Activated CD4-positive, alpha-beta T cell treated with anti-CD3 and anti-CD28 coated beads, Interleukin-2, amount 50 U/mL, for 1 hour (primary cell): ENCODE data around the gene FMN2.
"Not testable (repeated sequence)": the region's sequence is repeated elsewhere in the genome, so short reads cannot be mapped to it uniquely, and the experiment has no call there.

Experiments
- DNase-seq: peaks from one replicate; pipeline ENCODE4 v3.0.0-alpha.2; 2020

FMN2 gene

DNA sequence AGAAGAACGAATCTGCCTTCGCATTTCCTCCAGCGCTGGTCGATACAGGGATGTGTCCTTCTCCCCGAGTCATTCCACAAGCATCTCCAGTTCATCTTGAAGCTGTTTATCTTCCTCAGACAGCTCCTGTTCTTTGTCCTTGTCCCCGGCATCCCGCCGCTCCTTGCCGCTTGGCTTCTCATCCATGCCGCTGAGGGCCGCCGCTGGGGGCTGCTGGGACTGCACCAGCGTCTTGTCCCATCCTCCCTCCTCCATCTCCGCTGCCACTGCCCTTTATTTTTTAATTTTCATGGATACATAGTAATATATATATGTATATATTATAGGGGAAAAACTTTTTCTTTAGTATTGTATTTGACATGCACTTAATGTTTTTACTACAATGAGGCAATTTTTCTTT, 53.4 kb downstream of the FMN2 start:
- DNase-seq: no peak

- no peak for DNase-seq
Measured at GRCh38 chr1:240148333-240148732, 56.6 kb downstream of the FMN2 start.

DNA sequence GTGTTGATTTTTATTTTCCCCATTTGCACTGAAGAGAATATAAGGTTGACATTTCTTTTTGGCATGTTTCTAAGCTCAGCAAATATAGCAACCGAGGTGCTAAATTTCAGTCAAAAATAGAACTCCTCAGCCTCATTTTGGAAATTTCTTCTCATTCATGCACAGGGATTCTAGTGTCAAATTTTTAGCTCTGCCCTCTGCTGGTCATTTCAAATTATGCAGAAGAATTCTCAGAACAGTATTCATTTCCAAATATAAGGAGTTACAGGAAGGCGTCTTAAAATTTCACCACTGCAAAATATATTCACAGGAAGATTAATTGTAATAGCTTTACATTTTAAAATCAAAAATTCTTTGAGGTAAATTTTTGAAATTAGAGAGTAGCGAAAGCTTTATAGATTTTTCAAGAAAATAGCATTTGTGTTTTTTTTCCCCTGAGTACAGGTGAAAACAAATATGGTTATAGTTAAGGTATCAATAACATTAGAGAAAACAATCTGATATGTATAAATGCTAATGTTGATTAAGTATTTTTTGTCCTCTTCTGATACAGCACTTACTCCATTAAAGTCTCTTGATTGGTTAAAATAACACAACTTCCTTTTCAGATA, 57.9 kb downstream of the FMN2 start:
- no peak for DNase-seq

DNA sequence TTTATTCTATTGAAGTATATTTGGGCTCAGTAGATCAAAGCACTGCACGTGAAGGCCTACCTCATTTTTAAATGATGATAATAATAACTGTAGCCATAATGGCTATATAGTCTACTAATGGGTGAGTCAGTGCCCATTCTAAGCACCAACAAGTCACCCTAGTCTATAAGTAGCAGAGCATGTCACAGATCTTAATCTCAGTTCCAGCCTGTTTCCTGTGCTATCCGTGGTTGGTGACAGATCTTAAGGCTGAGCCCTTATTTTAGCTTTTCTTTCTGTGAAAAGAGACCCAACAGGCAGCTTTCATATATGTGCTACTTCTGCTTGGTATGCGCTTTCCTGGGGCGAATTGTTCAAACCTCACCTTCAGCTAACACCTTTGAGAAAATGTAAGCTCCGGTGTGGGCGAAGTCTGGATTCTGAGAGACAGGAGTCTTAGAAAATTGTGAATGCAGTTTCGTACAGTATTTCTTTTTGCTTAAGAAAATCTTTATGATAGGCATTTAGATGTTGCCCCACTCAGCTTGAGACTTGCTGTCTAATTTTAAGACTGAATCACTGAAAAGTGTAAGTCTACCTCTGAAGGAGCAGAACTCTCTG, 59.6 kb downstream of the FMN2 start:
- no peak for DNase-seq

DNA sequence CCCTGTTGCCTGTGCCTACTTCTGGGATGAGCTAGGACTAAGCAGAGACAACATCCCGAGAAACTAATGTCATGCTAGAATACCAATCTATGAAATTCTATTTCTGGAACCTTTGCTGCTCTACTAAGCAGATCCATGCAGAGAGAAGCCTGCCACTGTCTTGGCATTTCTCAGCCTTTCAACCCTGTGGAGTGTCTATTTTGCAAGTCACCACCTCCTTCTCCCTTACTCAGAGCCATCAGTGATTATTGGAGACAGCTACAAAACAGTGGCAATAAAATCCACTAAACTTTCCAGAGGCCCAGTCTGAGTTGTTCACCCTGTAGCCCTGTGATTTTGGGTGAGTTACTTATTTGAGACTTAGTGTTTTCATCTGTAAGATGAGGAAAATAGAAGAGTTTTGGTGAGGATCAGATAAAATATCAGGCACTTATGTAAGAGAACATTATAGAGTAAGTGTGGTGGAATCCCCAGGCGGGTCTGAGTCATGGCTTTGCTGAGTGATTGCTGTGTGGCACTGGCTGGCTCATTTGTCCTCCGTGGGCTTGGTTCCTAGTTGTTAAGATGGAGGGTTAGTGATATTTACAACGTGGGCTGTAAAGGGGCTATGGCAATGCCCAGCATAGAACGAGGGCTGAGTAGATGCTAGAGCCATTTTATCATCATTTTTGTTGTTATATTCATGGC, 61.1 kb downstream of the FMN2 start:
- DNase-seq: no peak

DNA sequence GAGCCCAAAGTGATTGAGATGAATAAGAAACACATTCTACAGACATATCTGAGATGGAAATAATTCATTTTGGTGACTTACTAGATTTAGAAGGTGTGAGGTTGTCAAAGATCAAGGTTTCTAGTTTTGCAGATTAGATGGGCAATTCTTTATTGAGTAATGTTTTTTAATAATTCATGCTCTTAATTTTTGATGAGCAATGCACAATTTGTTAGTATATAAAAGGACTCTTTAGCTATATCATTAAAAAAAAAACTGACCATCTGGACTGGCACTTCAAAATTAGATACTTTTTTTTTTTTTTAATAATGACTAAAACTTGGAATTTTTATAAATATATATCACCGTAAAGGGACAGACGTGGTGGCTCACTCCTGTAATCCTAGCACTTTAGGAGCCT, 63.9 kb downstream of the FMN2 start:
- no peak for DNase-seq

DNA sequence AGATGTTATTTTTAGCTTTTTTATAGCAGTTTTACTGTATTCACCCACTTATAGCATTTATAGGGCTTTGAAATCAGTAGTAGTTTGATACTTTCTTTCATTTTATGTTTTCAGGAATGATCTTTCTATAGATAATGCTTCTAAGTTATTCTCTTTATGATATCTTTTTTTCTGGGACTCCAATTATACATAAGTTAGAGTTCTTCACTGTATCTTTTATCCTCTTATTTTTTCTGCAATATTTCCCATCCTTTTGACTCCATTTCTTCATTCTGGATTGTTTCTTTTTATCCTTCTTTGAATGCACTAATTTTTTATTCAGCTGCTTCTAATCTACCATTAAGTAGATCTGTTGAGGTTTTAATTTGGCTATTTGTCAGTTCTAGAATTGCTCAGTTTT, 73.1 kb downstream of the FMN2 start:
- no peak for DNase-seq

- DNase-seq: no peak
Measured at GRCh38 chr1:240169188-240169587, 77.5 kb downstream of the FMN2 start.

DNA sequence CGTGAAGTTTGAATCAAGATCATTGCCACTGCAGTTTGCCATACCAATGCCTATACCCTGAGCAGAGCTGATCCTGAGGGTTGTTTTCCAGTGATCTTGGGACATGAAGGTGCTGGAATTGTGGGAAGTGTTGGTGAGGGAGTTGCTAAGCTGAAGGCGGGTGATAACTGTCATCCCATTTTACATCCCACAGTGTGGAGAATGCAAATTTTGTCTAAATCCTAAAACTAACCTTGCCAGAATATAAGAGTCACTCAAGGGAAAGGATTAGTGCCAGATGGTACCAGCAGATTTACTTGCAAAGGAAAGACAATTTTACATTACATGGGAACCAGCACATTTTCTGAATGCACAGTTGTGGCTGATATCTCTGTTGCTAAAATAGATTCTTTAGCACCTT, 78.6 kb downstream of the FMN2 start:
- no peak for DNase-seq

- no peak for DNase-seq
Measured at GRCh38 chr1:240170806-240171205, 79.1 kb downstream of the FMN2 start.

DNA sequence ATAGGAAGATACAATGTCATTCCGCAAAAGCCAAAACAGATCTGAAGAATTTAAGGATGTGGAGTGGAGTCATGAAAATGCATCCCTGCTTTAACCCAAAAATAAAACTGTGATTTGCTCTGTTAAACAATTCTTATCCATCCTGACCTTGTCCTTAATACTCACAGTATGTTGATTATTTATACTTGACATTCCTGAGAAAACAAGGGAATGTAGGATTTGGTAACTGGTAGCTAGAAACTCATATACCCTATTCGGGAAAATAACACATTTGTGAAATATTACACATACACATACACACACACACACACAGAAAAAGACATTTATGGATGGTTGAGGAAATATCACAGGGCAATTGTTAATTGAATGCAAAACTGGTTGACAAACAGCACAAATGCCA, 80.2 kb downstream of the FMN2 start:
- no peak for DNase-seq

DNA sequence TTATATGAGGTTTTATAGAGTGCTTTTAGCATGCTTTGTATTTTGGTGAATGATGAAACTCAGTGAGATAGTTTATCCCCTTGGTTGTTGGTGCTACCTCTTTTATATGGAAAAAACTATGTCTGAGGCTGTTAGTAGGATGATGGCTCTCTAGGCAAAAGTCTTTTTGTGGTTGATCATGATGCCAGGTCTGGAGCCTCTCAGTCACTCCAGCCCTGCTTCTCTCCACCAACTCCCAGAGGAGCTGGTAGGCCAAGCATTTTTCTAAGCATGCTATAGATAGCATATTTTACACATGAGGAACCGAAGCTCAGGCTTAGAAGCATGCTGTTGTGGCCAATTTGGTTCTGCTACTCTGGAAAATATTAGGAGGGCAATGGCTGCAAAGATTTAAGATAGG, 82.2 kb downstream of the FMN2 start:
- DNase-seq: no peak

GRCh38 chr1:240174734-240175133, 83.1 kb downstream of the FMN2 start:
- no peak for DNase-seq

DNA sequence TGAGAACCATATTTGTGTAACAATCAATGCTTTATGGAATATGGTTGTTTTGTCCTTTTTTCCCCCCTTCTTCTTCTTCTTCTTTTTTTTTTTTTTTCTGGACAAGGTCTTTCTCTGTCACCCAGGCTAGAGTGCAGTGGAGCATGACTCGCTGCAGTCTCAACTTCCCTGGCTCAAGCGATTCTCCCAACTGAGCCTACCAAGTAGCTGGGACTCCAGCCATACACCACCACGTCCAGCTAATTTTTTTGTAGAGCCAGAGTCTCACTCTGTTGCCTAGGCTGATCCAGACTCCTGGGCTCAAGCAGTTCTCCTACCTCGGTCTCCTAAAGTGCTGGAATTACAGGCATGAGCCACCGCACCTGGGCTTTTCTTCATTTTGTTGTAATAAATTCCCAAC, 86.7 kb downstream of the FMN2 start:
- DNase-seq: no peak

- not testable (repeated sequence) for DNase-seq
Measured at GRCh38 chr1:240184682-240185081, 93.0 kb downstream of the FMN2 start.

- no peak for DNase-seq
Measured at GRCh38 chr1:240188139-240188538, 96.5 kb downstream of the FMN2 start.

DNA sequence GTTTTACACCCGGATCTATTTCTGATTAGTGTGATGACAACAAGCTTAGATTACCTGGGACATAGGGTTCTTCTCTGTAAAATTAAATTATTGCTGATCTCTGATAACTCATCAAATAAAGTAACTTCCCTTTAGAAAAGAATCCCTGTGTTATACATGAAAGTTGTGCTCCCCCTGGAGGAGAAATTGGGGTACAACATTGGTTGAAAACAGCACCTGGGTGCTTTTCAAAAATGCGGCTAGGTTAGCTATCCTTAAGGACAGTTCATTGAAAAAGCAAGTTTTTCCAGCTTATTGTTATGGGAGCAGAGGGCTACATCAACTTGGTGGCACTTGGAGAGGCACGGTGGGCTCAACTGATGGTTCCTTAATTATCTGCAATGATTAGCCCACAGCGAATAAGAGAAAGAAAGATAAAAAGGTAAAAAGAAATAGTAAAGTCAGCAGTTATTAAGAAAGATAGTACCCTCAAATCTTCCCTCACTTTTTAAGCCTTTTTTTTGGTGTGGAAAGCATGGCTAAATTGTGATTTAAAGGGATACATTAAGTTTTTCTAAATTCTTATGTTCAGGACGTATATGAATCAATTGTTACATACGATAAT, 97.8 kb downstream of the FMN2 start:
- no peak for DNase-seq

DNA sequence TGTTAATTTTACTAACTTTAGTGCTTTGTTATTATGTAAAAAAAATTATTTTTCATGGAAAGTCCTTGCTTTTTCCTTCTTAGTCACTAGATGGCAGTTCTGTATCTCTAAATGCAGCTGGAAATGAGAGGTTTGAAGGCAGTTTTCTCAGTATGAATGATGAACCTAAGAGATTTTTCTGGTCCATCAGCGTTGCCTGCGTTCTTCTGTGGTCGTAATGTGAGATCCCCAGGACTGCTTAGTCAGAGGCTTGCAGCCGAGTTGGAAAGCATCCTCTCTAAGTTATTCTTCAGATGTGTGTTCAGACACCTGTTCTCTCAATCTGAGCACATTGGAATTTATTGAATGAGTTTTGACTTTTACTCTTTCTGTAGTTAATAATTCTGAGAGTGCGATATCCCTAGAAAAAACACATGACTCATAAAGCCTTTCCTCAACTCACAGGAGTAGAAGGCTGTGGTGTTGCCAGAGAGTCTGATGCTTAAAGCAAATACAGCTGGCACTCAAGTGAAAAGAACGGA, 99.3 kb downstream of the FMN2 start:
- DNase-seq: no peak

- no peak for DNase-seq
Measured at GRCh38 chr1:240192851-240193250, 101.2 kb downstream of the FMN2 start.

GRCh38 chr1:240193679-240194078, 102.0 kb downstream of the FMN2 start:
- DNase-seq: no peak

GRCh38 chr1:240194120-240194519, 102.4 kb downstream of the FMN2 start:
- DNase-seq: no peak

DNA sequence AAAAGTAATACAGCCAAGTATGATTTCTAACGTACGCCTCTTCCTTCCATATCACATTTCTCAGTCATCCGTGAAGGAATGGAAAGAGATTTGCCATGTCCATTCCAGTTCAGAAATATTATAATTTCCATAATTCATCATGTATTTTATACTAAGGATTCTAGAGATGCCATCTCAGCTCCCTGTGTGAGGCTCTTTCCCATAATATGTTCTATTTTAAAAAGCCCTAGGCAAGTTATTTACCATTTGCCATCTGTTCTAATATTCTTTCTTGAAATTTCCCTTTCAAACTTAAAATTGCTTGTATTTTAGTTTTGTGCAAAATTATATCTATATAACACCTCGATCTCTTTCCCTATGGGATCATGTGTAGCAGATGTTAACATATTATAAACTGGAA, 106.7 kb downstream of the FMN2 start:
- DNase-seq: no peak

GRCh38 chr1:240199758-240200645, 108.3 kb downstream of the FMN2 start:
- no peak for DNase-seq
